ENCODE data around the gene TSPAN9. TPM values are rescaled to one million over a fixed set of nuclear protein-coding genes. Genes with fewer than 3 reads are reported as not detected.

The TSPAN9 gene
- total RNA-seq, 2 experiments from 2014 or later, result 0.87 to 1.2 TPM

GRCh38 chr12:3069714-3070113 is 7.5 kb upstream of the TSPAN9 start:
- CTCF ChIA-PET, result interaction anchor here (0.7 to 6.9 kb wide), 2 partner anchors 38 to 206 kb away, joined by 3 to 52 read pairs; no protein-coding TSS in a partner anchor
- intact Hi-C loops (cut with micrococcal nuclease), result loop anchor here (5.0 kb wide), 1 partner anchor 68 kb away; no protein-coding TSS in a partner anchor
- peaks cover 2% of the 10 kb centered on the region for H3K4me1 Mint-ChIP-seq (ENCODE audit: low read depth)

GRCh38 chr12:3071107-3071506 is 6.1 kb upstream of the TSPAN9 start:
- POLR2A ChIA-PET, result interaction anchor here (0.5 kb wide), 1 partner anchor 526 kb away, joined by 3 read pairs; no protein-coding TSS in a partner anchor
- intact Hi-C loops (cut with micrococcal nuclease), result loop anchor here (5.0 kb wide), 1 partner anchor 66 kb away; no protein-coding TSS in a partner anchor

More at GRCh38 chr12:3069714-3070113, 7.5 kb upstream of the TSPAN9 start:
- Mint-ChIP-seq H3K27me3 (peaks cover 16% of the 10 kb centered on the region), H3K9me3 (no peaks in the 10 kb centered on the region), H3K4me3 (no peak overlapping the region), H3K27ac (no peak overlapping the region), H3K36me3 (no peaks in the 10 kb centered on the region)
- no peak for DNase-seq
- POLR2A ChIA-PET, result no interaction called here

GRCh38 chr12:3071710-3072109 is 5.5 kb upstream of the TSPAN9 start:
- ChIA-PET CTCF (interaction anchor here (6.9 kb wide), 1 partner anchor 204 kb away, joined by 52 read pairs; no protein-coding TSS in a partner anchor), POLR2A (no interaction called here)
- Mint-ChIP-seq H3K27ac (no peak overlapping the region), H3K9me3 (no peaks in the 10 kb centered on the region), H3K27me3 (peaks cover 12% of the 10 kb centered on the region), H3K4me3 (no peak overlapping the region), H3K36me3 (no peaks in the 10 kb centered on the region), H3K4me1 (ENCODE audit: low read depth) (peaks cover 2% of the 10 kb centered on the region)
- intact Hi-C loops (cut with micrococcal nuclease), result loop anchor here (5.0 kb wide), 1 partner anchor 66 kb away; no protein-coding TSS in a partner anchor
- no peak for DNase-seq

More at GRCh38 chr12:3071107-3071506, 6.1 kb upstream of the TSPAN9 start:
- Mint-ChIP-seq H3K4me1 (ENCODE audit: low read depth) (peaks cover 2% of the 10 kb centered on the region), H3K4me3 (no peak overlapping the region), H3K9me3 (no peaks in the 10 kb centered on the region), H3K36me3 (no peaks in the 10 kb centered on the region), H3K27ac (no peak overlapping the region), H3K27me3 (peaks cover 13% of the 10 kb centered on the region)
- no peak for DNase-seq
- CTCF ChIA-PET, result interaction anchor here (6.9 kb wide), 1 partner anchor 205 kb away, joined by 52 read pairs; no protein-coding TSS in a partner anchor

GRCh38 chr12:3073438-3074250 is 3.5 kb upstream of the TSPAN9 start:
- peaks cover 4% of the 10 kb centered on the region for H3K4me1 Mint-ChIP-seq (ENCODE audit: low read depth)
- intact Hi-C loops (cut with micrococcal nuclease), result loop anchor here (1.0 to 5.0 kb wide), 3 partner anchors 64 to 202 kb away; no protein-coding TSS in a partner anchor
- ChIA-PET CTCF (interaction anchor here (0.7 to 6.9 kb wide), 21 partner anchors 8 to 1530 kb away, joined by 3 to 52 read pairs (median 4); no protein-coding TSS in a partner anchor), POLR2A (no interaction called here)
- no peaks in the 10 kb centered on the region for H3K9me3 Mint-ChIP-seq
- H3K27me3 Mint-ChIP-seq, result peaks cover 9% of the 10 kb centered on the region
- H3K27ac Mint-ChIP-seq, result no peak overlapping the region
- H3K4me3 Mint-ChIP-seq, result no peak overlapping the region
- H3K36me3 Mint-ChIP-seq, result no peaks in the 10 kb centered on the region
- DNase-seq, result peak; percentile 89

- Mint-ChIP-seq H3K4me3 (no peak overlapping the region), H3K27ac (no peak overlapping the region), H3K9me3 (no peaks in the 10 kb centered on the region), H3K36me3 (no peaks in the 10 kb centered on the region), H3K27me3 (peaks cover 6% of the 10 kb centered on the region), H3K4me1 (ENCODE audit: low read depth) (peaks cover 4% of the 10 kb centered on the region)
- DNase-seq, result no peak
- ChIA-PET CTCF (interaction anchor here (0.6 kb wide), 1 partner anchor 430 kb away, joined by 3 read pairs; no protein-coding TSS in a partner anchor), POLR2A (no interaction called here)
- intact Hi-C loops (cut with micrococcal nuclease), result no loop called here
These were observed 1.9 kb upstream of the TSPAN9 start for GRCh38 chr12:3075315-3075714.

GRCh38 chr12:3077572-3078081 is 448 bp downstream of the TSPAN9 start:
- ChIA-PET CTCF (no interaction called here), POLR2A (no interaction called here)
- H3K27me3 Mint-ChIP-seq, result peaks cover 6% of the 10 kb centered on the region
- peak; percentile 12 for DNase-seq
- H3K9me3 Mint-ChIP-seq, result no peaks in the 10 kb centered on the region
- H3K4me1 Mint-ChIP-seq (ENCODE audit: low read depth), result peaks cover 4% of the 10 kb centered on the region
- H3K4me3 Mint-ChIP-seq, result peak overlapping the region; percentile 55
- intact Hi-C loops (cut with micrococcal nuclease), result no loop called here
- H3K36me3 Mint-ChIP-seq, result no peaks in the 10 kb centered on the region
- H3K27ac Mint-ChIP-seq, result no peak overlapping the region

GRCh38 chr12:3078086-3078820 is 1.1 kb downstream of the TSPAN9 start:
- CTCF ChIA-PET, result no interaction called here
- intact Hi-C loops (cut with micrococcal nuclease), result no loop called here

GRCh38 chr12:3081091-3081490 is 3.9 kb downstream of the TSPAN9 start:
- no peak overlapping the region for H3K27ac Mint-ChIP-seq
- no peaks in the 10 kb centered on the region for H3K9me3 Mint-ChIP-seq
- POLR2A ChIA-PET, result no interaction called here
- H3K27me3 Mint-ChIP-seq, result no peaks in the 10 kb centered on the region
- H3K4me3 Mint-ChIP-seq, result no peak overlapping the region
- peaks cover 8% of the 10 kb centered on the region for H3K4me1 Mint-ChIP-seq (ENCODE audit: low read depth)
- intact Hi-C loops (cut with micrococcal nuclease), result no loop called here
- CTCF ChIA-PET, result interaction anchor here (2.2 kb wide), 1 partner anchor 8 kb away, joined by 12 read pairs; no protein-coding TSS in a partner anchor
- no peak for DNase-seq
- no peaks in the 10 kb centered on the region for H3K36me3 Mint-ChIP-seq

More at GRCh38 chr12:3078086-3078820, 1.1 kb downstream of the TSPAN9 start:
- peak overlapping the region; percentile 55 for H3K4me3 Mint-ChIP-seq
- peaks cover 3% of the 10 kb centered on the region for H3K27me3 Mint-ChIP-seq
- no peaks in the 10 kb centered on the region for H3K36me3 Mint-ChIP-seq
- POLR2A ChIA-PET, result no interaction called here
- DNase-seq, result no peak
- no peaks in the 10 kb centered on the region for H3K9me3 Mint-ChIP-seq
- H3K4me1 Mint-ChIP-seq (ENCODE audit: low read depth), result peaks cover 3% of the 10 kb centered on the region
- no peak overlapping the region for H3K27ac Mint-ChIP-seq

GRCh38 chr12:3081886-3082285 is 4.7 kb downstream of the TSPAN9 start:
- intact Hi-C loops (cut with micrococcal nuclease), result no loop called here
- Mint-ChIP-seq H3K9me3 (no peaks in the 10 kb centered on the region), H3K4me1 (ENCODE audit: low read depth) (peaks cover 8% of the 10 kb centered on the region), H3K27me3 (no peaks in the 10 kb centered on the region), H3K4me3 (no peak overlapping the region), H3K36me3 (no peaks in the 10 kb centered on the region), H3K27ac (no peak overlapping the region)
- ChIA-PET CTCF (interaction anchor here (0.6 to 2.2 kb wide), 2 partner anchors 9 to 218 kb away, joined by 3 to 12 read pairs; no protein-coding TSS in a partner anchor), POLR2A (no interaction called here)
- DNase-seq, result no peak

- no peak for DNase-seq
- Mint-ChIP-seq H3K36me3 (no peaks in the 10 kb centered on the region), H3K27me3 (no peaks in the 10 kb centered on the region), H3K27ac (no peak overlapping the region), H3K9me3 (no peaks in the 10 kb centered on the region), H3K4me3 (no peak overlapping the region), H3K4me1 (ENCODE audit: low read depth) (peaks cover 5% of the 10 kb centered on the region)
- ChIA-PET CTCF (interaction anchor here (1.0 to 2.2 kb wide), 2 partner anchors 10 kb away, joined by 4 to 12 read pairs; no protein-coding TSS in a partner anchor), POLR2A (no interaction called here)
- intact Hi-C loops (cut with micrococcal nuclease), result no loop called here
These were observed 6.2 kb downstream of the TSPAN9 start for GRCh38 chr12:3083241-3083920.

GRCh38 chr12:3083921-3084347 is 6.8 kb downstream of the TSPAN9 start:
- Mint-ChIP-seq H3K9me3 (no peaks in the 10 kb centered on the region), H3K4me1 (ENCODE audit: low read depth) (peaks cover 5% of the 10 kb centered on the region), H3K36me3 (no peaks in the 10 kb centered on the region), H3K27me3 (no peaks in the 10 kb centered on the region), H3K4me3 (no peak overlapping the region), H3K27ac (no peak overlapping the region)
- no peak for DNase-seq
- intact Hi-C loops (cut with micrococcal nuclease), result no loop called here
- ChIA-PET POLR2A (no interaction called here), CTCF (interaction anchor here (1.0 kb wide), 1 partner anchor 10 kb away, joined by 4 read pairs; no protein-coding TSS in a partner anchor)
